Measurements from ENCODE around the gene C2orf76.

C2orf76 gene

DNA sequence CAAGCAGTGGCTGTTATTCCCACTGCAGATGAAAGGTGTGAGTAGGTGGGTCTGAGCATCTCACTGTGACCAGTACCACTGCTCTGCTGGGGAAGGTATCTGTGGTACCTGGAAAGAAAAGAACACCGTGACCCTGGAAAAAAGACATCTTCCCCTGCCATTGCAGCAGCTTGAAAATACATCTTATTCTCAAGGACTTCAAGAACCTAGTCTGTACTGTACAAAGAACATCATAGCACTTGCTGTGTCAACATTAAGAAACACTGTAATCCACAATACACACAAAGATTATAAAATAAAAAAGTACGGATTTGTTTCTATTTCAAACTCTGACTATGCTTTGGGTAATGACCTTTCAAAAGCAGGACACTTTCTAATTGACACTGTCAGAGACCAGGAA lies 28.9 kb downstream of the C2orf76 start:
- DNase-seq (ENCODE audit: low spot score), result no peak

DNA sequence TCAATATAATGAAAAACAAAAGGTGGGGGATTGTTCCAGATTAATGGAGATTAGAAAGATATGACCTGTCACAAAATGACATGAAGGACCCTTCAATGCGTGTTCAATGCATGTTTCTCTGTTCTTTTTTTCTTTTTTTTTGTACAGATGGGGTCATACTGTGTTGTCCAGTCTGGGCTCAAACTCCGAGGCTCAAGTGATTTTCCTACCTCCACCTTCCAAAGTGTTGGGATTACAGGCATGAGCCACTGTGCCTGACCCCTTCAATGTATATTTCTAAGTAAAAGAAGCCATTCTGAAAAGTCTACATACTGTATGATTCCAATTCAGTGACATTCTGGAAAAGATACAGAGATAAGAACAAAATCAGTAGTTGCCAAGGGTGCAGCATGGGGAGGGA lies 32.8 kb downstream of the C2orf76 start:
- no peak for DNase-seq (ENCODE audit: low spot score)

- DNase-seq (ENCODE audit: low spot score), result no peak
These were observed 33.3 kb downstream of the C2orf76 start for GRCh38 chr2:119333360-119333759.

DNA sequence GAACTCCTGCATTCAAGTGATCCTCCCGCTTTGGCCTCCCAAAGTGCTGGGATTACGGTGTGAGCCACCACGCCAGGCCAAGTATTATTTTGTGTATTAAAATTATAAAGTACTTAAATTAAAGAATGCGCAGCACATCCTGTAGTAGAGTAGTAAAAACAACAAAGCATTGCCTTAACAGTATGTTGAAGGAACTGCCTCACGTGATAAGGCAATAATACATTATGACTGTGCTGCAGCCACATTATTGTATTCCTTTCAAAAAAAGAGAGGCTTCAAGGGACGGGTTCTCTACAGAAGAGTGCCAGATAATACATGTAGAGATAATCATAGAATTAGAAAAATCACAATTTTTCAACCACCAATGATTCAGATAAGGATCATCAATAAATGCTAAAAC lies 33.7 kb downstream of the C2orf76 start:
- DNase-seq (ENCODE audit: low spot score), result no peak

GRCh38 chr2:119327431-119327830 lies 39.2 kb downstream of the C2orf76 start:
- no peak for DNase-seq (ENCODE audit: low spot score)

DNA sequence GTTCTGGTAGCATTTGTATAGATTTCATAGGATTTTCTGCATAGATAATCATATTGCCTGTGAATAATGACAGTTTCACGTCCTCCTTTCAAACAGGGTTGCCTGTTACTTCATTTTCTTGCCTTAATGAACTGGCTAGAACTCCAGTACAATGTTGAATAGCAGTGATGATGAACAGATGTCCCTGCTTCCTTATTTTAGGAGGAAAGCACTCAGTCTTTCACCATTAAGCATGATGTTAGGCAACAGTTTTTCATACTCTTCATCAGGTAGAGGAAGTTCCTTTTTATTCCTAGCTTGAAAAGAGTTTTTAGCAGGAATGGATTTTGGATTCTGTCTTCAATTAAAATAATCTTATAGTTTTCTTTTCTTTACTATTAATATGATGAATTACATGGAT lies 39.7 kb downstream of the C2orf76 start:
- no peak for DNase-seq (ENCODE audit: low spot score)

DNA sequence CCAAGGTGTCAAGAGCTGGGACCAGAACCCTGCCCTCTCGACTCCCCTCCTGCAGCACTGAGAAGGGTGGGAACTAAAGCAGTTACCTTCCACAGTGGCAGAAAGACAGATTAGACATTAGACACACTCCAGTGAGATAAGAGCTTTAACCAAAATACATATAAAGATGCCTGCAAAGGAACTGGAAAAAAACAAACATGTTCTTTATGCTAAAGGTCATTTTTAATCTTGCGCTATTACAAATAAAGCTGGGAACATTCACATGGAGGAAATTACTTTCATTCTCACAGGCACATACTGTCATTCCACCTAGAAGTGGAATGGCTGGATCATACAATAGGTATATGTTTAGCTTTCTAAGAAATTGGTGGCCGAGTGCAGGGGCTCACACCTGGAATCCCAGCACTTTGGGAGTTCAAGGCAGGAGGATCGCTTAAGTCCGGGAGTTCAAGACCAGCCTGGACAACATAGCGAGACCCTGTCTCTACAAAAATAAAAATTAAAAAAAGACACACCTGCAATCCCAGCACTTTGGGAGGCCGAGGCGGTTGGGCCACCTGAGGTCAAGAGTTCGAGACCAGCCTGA lies 41.9 kb downstream of the C2orf76 start:
- no peak for DNase-seq (ENCODE audit: low spot score)

DNA sequence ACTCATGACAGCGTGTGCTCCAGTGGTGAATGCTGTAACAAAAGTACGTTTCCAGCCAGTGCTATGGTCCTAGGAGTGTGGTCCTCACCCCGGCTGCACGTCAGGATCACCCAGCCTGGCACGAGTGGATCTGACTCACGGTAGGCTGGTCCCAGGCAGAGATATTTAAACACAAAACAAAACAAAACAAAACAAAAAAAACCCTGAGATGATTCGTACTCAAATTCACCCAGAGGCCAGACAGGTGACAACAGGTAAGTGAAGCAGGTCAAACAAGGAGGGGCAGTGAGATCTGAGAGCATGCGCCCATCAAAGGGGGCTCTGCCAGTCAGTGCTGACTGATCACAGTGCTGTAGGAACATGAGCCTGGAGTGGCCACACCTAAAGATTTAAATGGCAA lies 43.2 kb downstream of the C2orf76 start:
- no peak for DNase-seq (ENCODE audit: low spot score)

DNA sequence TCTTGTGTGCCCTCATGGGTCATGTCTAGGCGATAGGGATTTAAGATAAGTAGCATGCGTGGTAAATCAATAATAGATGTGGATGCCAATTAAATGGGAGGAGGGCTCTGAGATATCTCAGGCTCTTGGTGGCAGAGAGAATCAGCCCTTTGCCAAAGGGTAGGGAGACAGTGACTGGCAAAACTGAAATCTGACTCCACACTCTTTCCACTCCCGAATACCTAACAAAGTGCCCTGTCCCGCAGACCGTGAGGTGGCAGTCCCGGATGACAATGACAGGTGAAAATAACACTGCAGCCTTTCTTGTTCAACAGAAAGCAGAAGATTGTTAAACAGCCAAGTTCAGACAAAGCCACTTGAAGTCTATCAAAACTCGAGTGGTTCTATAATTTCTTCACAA lies 47.0 kb downstream of the C2orf76 start:
- no peak for DNase-seq (ENCODE audit: low spot score)

DNA sequence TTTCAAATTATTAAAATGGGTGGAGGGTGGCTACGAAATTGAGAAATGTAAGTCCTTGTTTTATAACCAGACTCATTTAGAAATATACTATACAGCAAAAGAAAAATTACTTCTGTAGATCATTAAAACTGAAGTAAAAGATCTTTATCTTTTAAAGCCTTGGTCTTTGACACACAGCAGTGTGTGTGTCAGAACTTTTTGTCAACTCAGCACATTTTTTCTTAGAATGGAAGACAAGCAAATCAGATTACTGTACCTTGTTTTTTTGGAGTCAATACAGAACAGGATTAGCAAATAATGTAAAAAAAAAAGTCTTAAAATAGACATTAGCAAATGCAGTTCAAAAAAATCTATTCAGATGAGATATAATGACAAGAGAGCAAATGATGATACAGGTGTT lies 49.1 kb downstream of the C2orf76 start:
- no peak for DNase-seq (ENCODE audit: low spot score)

DNA sequence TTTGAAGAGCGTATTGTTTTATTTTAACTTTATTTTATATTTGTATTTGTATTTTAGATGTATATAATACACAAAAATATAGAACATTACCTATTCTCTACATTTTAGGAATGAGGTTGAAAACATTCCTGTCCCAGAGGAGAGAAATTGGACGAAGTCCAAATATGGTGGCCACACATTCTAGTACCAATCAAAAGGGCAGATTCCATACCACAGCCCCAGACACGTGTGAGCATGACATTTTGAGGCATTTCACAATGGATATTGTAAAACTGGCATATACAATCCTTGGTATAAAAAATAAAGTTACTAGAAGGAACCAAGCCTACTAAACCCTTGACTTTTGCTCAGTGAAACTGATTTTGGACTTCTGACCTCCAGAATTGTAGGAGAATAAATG lies 50.6 kb downstream of the C2orf76 start:
- DNase-seq (ENCODE audit: low spot score), result no peak

DNA sequence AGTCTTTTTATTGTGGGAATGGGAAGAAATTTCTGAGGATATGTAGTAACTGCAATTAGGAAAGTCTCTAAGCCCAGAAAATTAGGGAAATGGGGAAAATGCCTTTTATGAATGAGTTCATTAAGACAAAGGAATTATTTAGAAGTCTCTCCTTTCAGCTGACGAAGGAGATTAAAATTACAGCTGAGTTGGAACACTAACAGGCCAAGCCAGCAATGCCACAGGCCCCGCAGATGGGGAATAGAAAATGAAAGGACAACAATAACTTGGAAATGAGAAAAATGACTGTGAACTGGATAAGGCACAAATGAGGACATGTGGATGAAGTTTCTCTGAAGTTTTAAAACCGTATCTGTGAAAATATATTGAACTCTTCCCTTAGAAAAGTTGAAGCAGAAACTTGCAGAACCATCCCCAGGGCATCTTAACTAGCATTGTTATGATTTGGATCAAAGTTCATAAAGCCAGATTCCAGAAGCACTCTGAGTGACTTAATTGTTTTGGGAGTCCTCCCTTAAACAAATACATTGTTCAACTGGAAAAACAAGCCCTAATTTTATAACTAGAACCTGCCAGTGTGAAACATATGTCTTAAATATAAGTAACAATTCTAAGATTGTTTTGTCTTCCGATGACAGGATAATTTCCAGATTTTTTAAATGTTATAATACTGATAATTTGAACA lies 51.3 kb downstream of the C2orf76 start:
- DNase-seq (ENCODE audit: low spot score), result no peak

GRCh38 chr2:119311831-119312230 lies 54.8 kb downstream of the C2orf76 start:
- no peak for DNase-seq (ENCODE audit: low spot score)

GRCh38 chr2:119311371-119311770 lies 55.3 kb downstream of the C2orf76 start:
- DNase-seq (ENCODE audit: low spot score), result no peak

DNA sequence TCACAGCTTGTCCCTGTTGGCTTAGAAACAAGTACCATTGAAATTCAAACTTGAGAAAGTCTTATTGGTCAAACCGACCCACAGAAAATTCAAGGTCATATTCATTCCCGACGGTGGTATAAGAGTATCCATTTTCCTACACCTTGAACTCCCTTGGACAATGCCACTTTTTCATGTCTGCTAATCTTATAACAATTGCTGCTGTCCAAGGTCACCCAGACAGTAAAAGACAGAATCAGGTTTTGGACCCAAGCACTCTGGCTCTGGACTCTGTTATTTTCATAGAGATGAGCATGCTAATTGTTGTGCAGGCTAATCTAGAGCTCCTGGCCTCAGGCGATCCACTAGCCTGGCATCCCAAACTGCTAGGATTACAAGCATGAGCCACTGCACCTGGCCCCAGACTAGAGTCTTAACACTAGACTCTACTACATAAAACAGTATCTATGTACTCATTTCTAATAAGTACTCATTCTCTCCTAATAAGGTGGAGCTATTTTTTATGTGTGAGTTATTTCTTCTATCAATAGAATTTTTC lies 57.8 kb downstream of the C2orf76 start:
- no peak for DNase-seq (ENCODE audit: low spot score)

GRCh38 chr2:119307419-119308140 lies 59.1 kb downstream of the C2orf76 start:
- DNase-seq (ENCODE audit: low spot score), result no peak

DNA sequence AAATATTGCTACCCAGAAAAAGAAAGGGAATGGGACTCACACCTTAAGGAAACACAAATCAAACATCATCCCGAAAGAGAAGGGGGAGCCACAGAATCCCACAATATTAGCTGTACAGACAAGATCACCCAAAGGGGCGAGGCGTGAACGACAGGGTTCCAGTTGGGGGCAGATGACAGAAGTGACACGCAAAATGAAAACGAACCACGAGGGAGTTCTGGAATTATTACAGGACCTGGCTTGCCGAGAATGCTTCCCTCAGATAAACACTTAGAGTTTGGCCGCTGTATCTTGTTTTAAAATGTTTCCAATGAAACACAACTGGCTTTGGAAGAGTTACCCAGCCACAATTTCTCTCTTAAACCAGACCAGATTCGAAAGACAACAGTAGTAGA lies 60.4 kb downstream of the C2orf76 start:
- no peak for DNase-seq (ENCODE audit: low spot score)

DNA sequence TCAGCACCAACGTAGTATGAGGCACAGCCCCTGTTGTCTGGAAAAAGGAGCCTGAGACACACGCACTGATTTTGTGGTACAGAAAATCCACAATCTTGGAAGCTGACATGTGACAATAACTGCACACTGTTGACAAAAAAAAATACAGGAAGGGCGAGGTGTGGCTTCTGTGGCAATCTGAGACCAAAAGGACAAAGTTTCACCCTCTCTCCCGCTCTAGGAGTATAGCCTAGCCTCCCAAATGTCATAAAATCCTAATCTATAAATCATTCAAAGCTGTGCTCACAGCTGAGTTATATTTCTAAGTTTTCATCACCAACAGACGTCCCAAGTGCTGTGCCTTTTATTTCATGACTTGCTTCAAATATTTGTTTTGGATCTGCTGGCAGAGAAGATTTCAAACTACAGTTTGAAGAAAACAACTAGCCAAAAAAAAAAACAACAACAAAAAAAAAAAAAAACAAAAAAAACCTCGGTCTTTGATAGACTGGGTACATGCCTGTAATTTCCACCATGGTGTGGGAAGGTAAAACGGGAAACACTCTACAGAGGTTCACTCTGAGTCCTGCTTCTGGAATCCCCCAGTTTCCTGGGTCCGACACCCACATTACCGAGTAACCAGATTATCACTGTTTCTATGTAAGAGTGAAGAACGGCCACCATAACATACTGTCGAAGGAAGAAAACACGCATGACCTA lies 61.0 kb downstream of the C2orf76 start:
- no peak for DNase-seq (ENCODE audit: low spot score)

DNA sequence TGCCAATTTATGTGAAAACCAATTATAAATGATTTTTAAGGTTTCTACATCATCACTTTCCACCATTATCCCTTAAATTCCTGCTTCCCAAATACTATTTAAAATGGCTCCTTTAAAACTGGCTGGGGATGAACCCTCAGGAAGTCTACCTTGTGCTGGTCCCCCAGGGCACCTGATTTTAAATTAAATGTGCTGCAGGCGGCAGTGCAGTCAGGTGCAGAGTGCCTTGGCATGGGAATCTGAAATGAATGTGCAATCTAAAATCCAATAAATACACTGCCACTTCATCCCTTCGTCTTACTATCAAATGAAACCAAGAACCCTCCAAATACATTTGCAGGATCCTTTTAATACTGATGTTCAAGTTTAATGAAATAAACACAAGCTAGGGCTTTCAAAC lies 61.8 kb downstream of the C2orf76 start:
- no peak for DNase-seq (ENCODE audit: low spot score)

GRCh38 chr2:119301413-119301812 lies 65.2 kb downstream of the C2orf76 start:
- DNase-seq (ENCODE audit: low spot score), result no peak

DNA sequence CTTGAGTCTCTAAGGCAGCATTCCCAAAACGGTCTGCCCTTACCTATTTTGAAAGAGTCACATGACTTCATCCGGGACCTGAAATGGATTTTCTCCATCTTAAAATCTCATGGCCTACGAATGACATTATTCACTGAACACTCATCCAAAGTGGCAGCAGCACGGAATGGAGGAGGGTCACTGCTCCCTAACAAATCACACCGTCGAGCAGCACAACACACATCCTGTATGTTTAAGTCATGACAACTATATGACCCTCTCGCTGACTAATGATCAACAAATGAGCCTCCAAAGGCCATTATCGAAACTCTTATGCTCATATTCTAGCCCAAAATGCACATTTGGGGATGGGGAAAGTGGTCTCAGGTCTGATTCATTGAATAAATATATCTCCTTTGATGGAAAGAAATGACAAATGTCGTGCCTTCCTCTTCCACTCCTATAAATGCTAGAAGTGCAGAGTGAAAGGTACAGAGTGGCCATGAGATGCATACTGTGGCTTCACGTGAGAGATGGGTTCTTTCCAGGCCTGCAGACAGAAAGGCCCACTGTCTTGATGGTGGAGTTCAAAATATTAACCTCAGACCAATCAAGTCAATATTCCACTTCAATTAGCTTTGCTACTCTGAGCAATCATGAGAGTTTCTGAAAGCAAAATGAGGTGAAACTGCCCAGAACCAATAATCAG lies 70.8 kb downstream of the C2orf76 start:
- DNase-seq (ENCODE audit: low spot score), result no peak

DNA sequence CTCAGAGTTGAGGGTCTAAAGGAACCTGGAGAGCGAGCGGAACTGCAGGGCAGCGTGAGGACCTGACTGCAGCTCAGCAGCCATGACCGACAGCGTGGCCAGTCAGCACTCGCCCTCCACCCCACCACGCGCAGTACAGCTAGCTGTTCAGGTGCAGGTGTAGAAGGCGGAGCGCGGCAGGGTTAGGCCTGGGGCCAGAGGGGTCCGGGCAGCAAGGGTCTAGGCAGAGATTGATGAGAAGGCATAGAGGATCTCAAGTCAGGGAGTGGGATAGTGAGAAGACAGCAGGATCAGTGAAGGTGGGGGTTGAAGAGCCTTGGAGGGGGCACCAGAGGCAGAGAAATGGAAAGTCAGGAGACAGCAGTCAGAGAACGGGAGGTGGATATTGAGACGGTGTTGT lies 72.0 kb downstream of the C2orf76 start:
- no peak for DNase-seq (ENCODE audit: low spot score)
